DND-41 (cell line): ENCODE measurements around the gene LMX1A.

ENCODE experiments used
- ATAC-seq: fragments of 200-7000 bp; cut with Tn5 transposase; 3 replicates; pipeline ENCODE4 v1.9.1; 2021; ENCODE audit warnings: low read depth; ENCODE audit not compliant: insufficient read depth
- DNase-seq: peaks from one replicate; pipeline ENCODE4 v3.0.0-alpha.2; 2020
- H2AFZ ChIP-seq: 2 replicates; pipeline ENCODE4 v1.6.0; 2012; ENCODE audit warnings: low read depth, low read length
- H3K27ac ChIP-seq: 2 replicates; pipeline ENCODE4 v1.5.1; 2012; ENCODE audit warnings: low read length, inconsistent platforms
- H3K27me3 ChIP-seq: fragments of 200-600 bp; sonication (generic); 2 replicates; pipeline ENCODE4 v1.6.0; 2012; ENCODE audit warnings: low read length, mild to moderate bottlenecking, inconsistent platforms; ENCODE audit not compliant: insufficient read depth, poor library complexity
- H3K36me3 ChIP-seq: 2 replicates; pipeline ENCODE4 v1.5.1; 2012; ENCODE audit warnings: low read length, inconsistent platforms; ENCODE audit not compliant: insufficient read depth
- H3K4me1 ChIP-seq: 2 replicates; pipeline ENCODE4 v1.5.1; 2012; ENCODE audit warnings: mild to moderate bottlenecking, low read length; ENCODE audit not compliant: insufficient read depth
- H3K4me2 ChIP-seq: 2 replicates; pipeline ENCODE4 v1.6.0; 2012; ENCODE audit warnings: mild to moderate bottlenecking, moderate library complexity, low read length, inconsistent platforms; ENCODE audit not compliant: insufficient read depth
- H3K4me3 ChIP-seq, 2 experiments: fragments of 200-600 bp in 1 of 2; shearing (Covaris generic) in 1 of 2; 2 replicates each; pipeline ENCODE4 v1.5.1; 2012 to 2016; ENCODE audit warnings: inconsistent platforms in 2 of 2, low read length in 2 of 2, mild to moderate bottlenecking in 2 of 2, low read depth in 1 of 2, moderate library complexity in 1 of 2
- H3K79me2 ChIP-seq: 2 replicates; pipeline ENCODE4 v1.6.0; 2012; ENCODE audit warnings: low read length, inconsistent platforms; ENCODE audit not compliant: insufficient read depth
- H3K9ac ChIP-seq: 2 replicates; pipeline ENCODE4 v1.6.0; 2012; ENCODE audit warnings: low read depth, mild to moderate bottlenecking, inconsistent platforms, low read length, moderate library complexity
- H3K9me3 ChIP-seq: 2 replicates; pipeline ENCODE4 v1.5.1; 2012; ENCODE audit warnings: low read length, moderate library complexity, mild to moderate bottlenecking, inconsistent platforms; ENCODE audit not compliant: insufficient read depth, severe bottlenecking
- H4K20me1 ChIP-seq: 2 replicates; pipeline ENCODE4 v1.6.0; 2012; ENCODE audit warnings: low read length; ENCODE audit not compliant: insufficient read depth
- CTCF ChIP-seq: IDR thresholded peaks from 2 replicates; pipeline ENCODE4 v1.5.1; 2012; ENCODE audit warnings: borderline replicate concordance, low read length, moderate library complexity, mild to moderate bottlenecking; ENCODE audit not compliant: poor library complexity, severe bottlenecking; ENCODE audit errors: extremely low read depth
- EZH2 ChIP-seq: IDR thresholded peaks from 3 replicates; pipeline ENCODE4 v1.6.1; 2012; ENCODE audit warnings: borderline replicate concordance, low read depth, mild to moderate bottlenecking, moderate library complexity, low read length, inconsistent platforms; ENCODE audit not compliant: severe bottlenecking

Gene LMX1A

DNA sequence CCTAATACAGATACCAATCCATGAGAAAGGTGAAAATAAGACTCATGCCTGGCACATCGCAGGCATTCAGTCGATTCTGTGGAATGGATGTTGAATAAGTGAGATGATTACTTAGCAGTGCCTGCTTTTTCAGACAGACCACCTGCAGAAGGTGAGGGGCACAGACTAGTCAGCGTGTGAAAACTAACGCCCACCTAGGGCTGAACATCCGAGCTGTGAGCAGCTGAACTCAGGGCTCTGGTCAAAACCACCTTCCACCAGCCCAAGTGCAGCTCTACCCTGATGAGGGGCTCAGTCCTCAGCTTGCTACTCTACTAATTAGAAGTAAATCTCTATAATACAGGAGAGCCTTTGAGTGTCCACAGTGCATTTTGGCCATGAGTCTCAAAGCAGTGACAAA, 32.5 kb downstream of the LMX1A start:
- Histone ChIP-seq H4K20me1 (no peaks in the 10 kb centered on the region), H3K36me3 (no peaks in the 10 kb centered on the region), H3K9me3 (no peaks in the 10 kb centered on the region), H3K79me2 (no peaks in the 10 kb centered on the region), H3K4me3 (no peak overlapping the region), H3K4me2 (no peak overlapping the region), H3K27me3 (peaks cover 17% of the 10 kb centered on the region), H2AFZ (no peak overlapping the region), H3K27ac (no peak overlapping the region), H3K4me1 (no peaks in the 10 kb centered on the region), H3K9ac (no peak overlapping the region)
- ATAC-seq (no peak), DNase-seq (no peak)
- no peak for TF ChIP-seq CTCF
- no peak for TF ChIP-seq EZH2

- Histone ChIP-seq H3K36me3 (no peaks in the 10 kb centered on the region), H2AFZ (no peak overlapping the region), H3K4me2 (no peak overlapping the region), H3K9ac (no peak overlapping the region), H3K4me1 (no peaks in the 10 kb centered on the region), H3K4me3 (no peak overlapping the region), H4K20me1 (no peaks in the 10 kb centered on the region; the same call in 1 of the 2 replicates), H3K9me3 (no peaks in the 10 kb centered on the region), H3K79me2 (no peaks in the 10 kb centered on the region), H3K27me3 (peaks cover 45% of the 10 kb centered on the region), H3K27ac (no peak overlapping the region)
- DNase-seq (no peak), ATAC-seq (no peak)
- TF ChIP-seq EZH2: no peak
- TF ChIP-seq CTCF: no peak
Observed at GRCh38 chr1:165317612-165318011, 38.9 kb downstream of the LMX1A start.

DNA sequence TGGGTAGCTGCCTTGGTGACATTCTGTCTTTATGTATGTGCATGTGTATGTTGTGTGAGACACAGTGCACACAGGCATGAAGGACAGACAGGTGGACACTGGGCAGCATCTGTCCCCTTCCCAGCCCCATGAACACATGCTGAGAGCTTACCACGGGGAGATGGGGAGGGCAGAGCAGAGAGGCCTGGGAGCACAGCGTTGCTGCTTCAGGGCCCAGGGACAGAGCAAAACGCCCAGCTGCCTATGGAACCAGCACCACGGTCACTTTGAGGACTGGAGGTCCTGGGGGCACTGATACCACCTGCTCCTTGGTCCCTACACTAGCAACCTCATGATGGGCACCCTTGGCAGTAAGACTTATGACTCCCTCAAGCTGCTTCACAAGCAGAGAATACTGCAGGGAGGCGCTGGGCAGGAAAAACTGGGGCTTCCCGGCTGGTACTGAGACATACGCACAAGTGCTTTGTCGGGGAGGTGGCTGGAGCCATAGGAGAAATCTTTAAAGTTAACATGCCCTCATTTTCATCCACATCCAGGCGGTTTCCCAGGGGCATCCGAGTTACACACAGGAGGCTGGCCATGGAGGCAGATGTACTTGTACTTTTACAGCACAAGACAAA, 40.3 kb downstream of the LMX1A start:
- Histone ChIP-seq H4K20me1 (no peaks in the 10 kb centered on the region; the same call in 1 of the 2 replicates), H3K4me3 (no peak overlapping the region), H3K4me2 (no peak overlapping the region), H3K27me3 (peaks cover 47% of the 10 kb centered on the region), H3K36me3 (no peaks in the 10 kb centered on the region), H3K9ac (no peak overlapping the region), H3K9me3 (no peaks in the 10 kb centered on the region), H2AFZ (no peak overlapping the region), H3K79me2 (no peaks in the 10 kb centered on the region), H3K27ac (no peak overlapping the region), H3K4me1 (no peaks in the 10 kb centered on the region)
- DNase-seq (no peak), ATAC-seq (no peak)
- TF ChIP-seq EZH2: no peak
- TF ChIP-seq CTCF: no peak
